HepG2 (cell line): Measurements from ENCODE around the gene IMPACT. TPM values are rescaled to one million over a fixed set of nuclear protein-coding genes. Genes with fewer than 3 reads are reported as not detected.

Experiments used
- ATAC-seq: fragments of 200-7000 bp; cut with Tn5 transposase; 3 replicates; pipeline ENCODE4 v1.9.1; 2020; ENCODE audit warnings: mild to moderate bottlenecking, moderate library complexity
- BruUV-seq: library from RNA; stranded (reverse); fragments of 400-500 nt; replicated peaks from 2 replicates; lab custom pipeline; 2021; lab: Mats Ljungman, UMichigan
- CTCF ChIA-PET: fragments of 300-600 bp; formaldehyde crosslinking; extraction: SDS; loops from one replicate; lab custom pipeline; 2021; ENCODE audit warnings: low total read pairs, inconsistent platforms, low intra/inter-chr PET ratio; lab: Yijun Ruan, JAX
- POLR2A ChIA-PET: fragments of 350-600 bp; sonication (Branson Sonifier 250); formaldehyde crosslinking; loops from one replicate; lab custom pipeline; 2020; ENCODE audit warnings: antibody characterized with exemption, inconsistent platforms; lab: Yijun Ruan, JAX
- DNase-seq: peaks from one replicate; pipeline ENCODE4 v3.0.0-alpha.2; 2015; ENCODE audit warnings: low spot score
- FAIRE-seq: peaks from 3 replicates; lab custom pipeline; 2011; peaks lifted over from hg19 to GRCh38; lab: Jason Lieb, UNC
- H2AFZ ChIP-seq: one replicate; pipeline ENCODE4 v1.6.1; 2011; ENCODE audit warnings: low read length, inconsistent platforms
- H3K27ac ChIP-seq: fragments of 300-600 bp; 3 replicates; pipeline ENCODE4 v1.8.0; 2011; ENCODE audit warnings: mixed run types, mild to moderate bottlenecking, mixed read lengths, low read length, inconsistent platforms; ENCODE audit not compliant: insufficient read depth; ENCODE audit errors: extremely low read length
- H3K27me3 ChIP-seq, 2 experiments: fragments of 200-600 bp in 1 of 2; 2 replicates in 1 of 2; 3 replicates in 1 of 2; pipeline versions ENCODE4 v1.6.0 to v1.8.0; 2011; ENCODE audit warnings: low read length in 2 of 2, mild to moderate bottlenecking in 2 of 2, moderate library complexity in 2 of 2, inconsistent platforms in 1 of 2; ENCODE audit not compliant: insufficient read depth in 2 of 2, control insufficient read depth in 1 of 2
- H3K36me3 ChIP-seq, 2 experiments: fragments of 200-600 bp in 1 of 2; replicated peaks in 1 of 2; 2 replicates in 1 of 2; 3 replicates in 1 of 2; pipeline versions ENCODE4 v1.5.1 to v1.8.0; 2011; ENCODE audit warnings: low read length in 2 of 2, inconsistent platforms in 1 of 2; ENCODE audit not compliant: insufficient read depth in 2 of 2, control insufficient read depth in 1 of 2
- H3K4me1 ChIP-seq: 2 replicates; pipeline ENCODE4 v1.5.1; 2012; ENCODE audit warnings: low read length, inconsistent platforms; ENCODE audit not compliant: insufficient read depth
- H3K4me2 ChIP-seq: 2 replicates; pipeline ENCODE4 v1.6.0; 2011; ENCODE audit warnings: low read depth, low read length, inconsistent platforms
- H3K4me3 ChIP-seq, 3 experiments: fragments of 200-600 bp in 1 of 3; sonication (generic), shearing (Covaris generic) in 1 of 3; replicated peaks in 1 of 3; 2 replicates each; pipeline ENCODE4 v1.5.1; 2011 to 2016; ENCODE audit warnings: low read length in 3 of 3, inconsistent platforms in 2 of 3, low read depth in 2 of 3, mild to moderate bottlenecking in 2 of 3, control low read depth in 1 of 3, mixed read lengths in 1 of 3; ENCODE audit not compliant: insufficient read depth in 1 of 3
- H3K79me2 ChIP-seq: one replicate; pipeline ENCODE4 v1.6.1; 2011; ENCODE audit warnings: low read length, inconsistent platforms; ENCODE audit not compliant: insufficient read depth
- H3K9ac ChIP-seq: 2 replicates; pipeline ENCODE4 v1.6.0; 2011; ENCODE audit warnings: mild to moderate bottlenecking, low read depth, low read length, inconsistent platforms; ENCODE audit not compliant: insufficient read depth
- H3K9me3 ChIP-seq: 2 replicates; pipeline ENCODE4 v1.5.1; 2012; ENCODE audit warnings: mild to moderate bottlenecking, low read length
- H4K20me1 ChIP-seq: 2 replicates; pipeline ENCODE4 v1.6.0; 2011; ENCODE audit warnings: inconsistent platforms, mild to moderate bottlenecking, low read length, moderate library complexity; ENCODE audit not compliant: insufficient read depth
- ADNP ChIP-seq: sonication (generic); formaldehyde crosslinking; IDR thresholded peaks from 2 replicates; pipeline ENCODE4 v1.4.0; 2020; ENCODE audit warnings: missing genetic modification reagents
- ATM ChIP-seq: fragments of 450-650 bp; IDR thresholded peaks from 2 replicates; pipeline ENCODE4 v1.7.1; 2017; ENCODE audit warnings: mild to moderate bottlenecking, borderline replicate concordance
- CHD4 ChIP-seq: fragments of 200-600 bp; sonication (generic); IDR thresholded peaks from 2 replicates; pipeline ENCODE4 v1.7.0; 2017; ENCODE audit warnings: mild to moderate bottlenecking, low read length, borderline replicate concordance
- DMAP1 ChIP-seq: IDR thresholded peaks from 2 replicates; pipeline ENCODE4 v1.6.1; 2016
- DRAP1 ChIP-seq: IDR thresholded peaks from 2 replicates; pipeline ENCODE4 v1.6.1; 2016; ENCODE audit warnings: missing genetic modification reagents, missing compliant biosample characterization
- FOXA3 ChIP-seq: IDR thresholded peaks from 2 replicates; pipeline ENCODE4 v1.6.1; 2016; ENCODE audit warnings: missing genetic modification reagents, missing compliant biosample characterization
- KDM5A ChIP-seq: fragments of 200-600 bp; sonication (generic); IDR thresholded peaks from 2 replicates; pipeline ENCODE4 v1.7.0; 2018; ENCODE audit warnings: antibody characterized with exemption, mild to moderate bottlenecking, low read length, borderline replicate concordance
- MTF2 ChIP-seq: sonication (generic); formaldehyde crosslinking; IDR thresholded peaks from 2 replicates; pipeline ENCODE4 v1.5.0; 2020; ENCODE audit warnings: missing genetic modification reagents, borderline replicate concordance
- TOE1 ChIP-seq: sonication (generic); formaldehyde crosslinking; IDR thresholded peaks from 2 replicates; pipeline ENCODE4 v1.4.0; 2020; ENCODE audit warnings: mild to moderate bottlenecking, missing genetic modification reagents
- ZFAT ChIP-seq: sonication (generic); formaldehyde crosslinking; conservative IDR thresholded peaks from 2 replicates; pipeline ENCODE4 v1.8.1; 2023; ENCODE audit warnings: missing genetic modification reagents, inconsistent platforms
- ZNF232 ChIP-seq: sonication (generic); formaldehyde crosslinking; IDR thresholded peaks from 2 replicates; pipeline ENCODE4 v1.4.0; 2020; ENCODE audit warnings: missing genetic modification reagents, borderline replicate concordance
- ZNF274 ChIP-seq: sonication (generic); formaldehyde crosslinking; IDR thresholded peaks from 2 replicates; pipeline ENCODE4 v1.5.1; 2020; ENCODE audit warnings: mild to moderate bottlenecking, missing genetic modification reagents
- ZNF317 ChIP-seq: sonication (generic); formaldehyde crosslinking; IDR thresholded peaks from 2 replicates; pipeline ENCODE4 v1.5.0; 2020; ENCODE audit warnings: mild to moderate bottlenecking, missing genetic modification reagents
- ZNF552 ChIP-seq: sonication (generic); formaldehyde crosslinking; IDR thresholded peaks from 2 replicates; pipeline ENCODE4 v1.9.0; 2022; ENCODE audit warnings: missing genetic modification reagents, mild to moderate bottlenecking, borderline replicate concordance
- ZNF615 ChIP-seq: sonication (generic); formaldehyde crosslinking; IDR thresholded peaks from 2 replicates; pipeline ENCODE4 v1.5.0; 2020; ENCODE audit warnings: mild to moderate bottlenecking, missing genetic modification reagents, borderline replicate concordance
- ZNF646 ChIP-seq: sonication (generic); formaldehyde crosslinking; IDR thresholded peaks from 2 replicates; pipeline ENCODE4 v1.9.0; 2021; ENCODE audit warnings: mild to moderate bottlenecking, missing genetic modification reagents
- ZNF691 ChIP-seq: sonication (generic); formaldehyde crosslinking; IDR thresholded peaks from 2 replicates; pipeline ENCODE4 v1.4.0; 2020; ENCODE audit warnings: missing genetic modification reagents, low read depth, mild to moderate bottlenecking, borderline replicate concordance
- ZNF75D ChIP-seq: sonication (generic); formaldehyde crosslinking; IDR thresholded peaks from 2 replicates; pipeline ENCODE4 v1.8.1; 2023; ENCODE audit warnings: missing genetic modification reagents, mild to moderate bottlenecking, borderline replicate concordance
- WGBS: methylation state at CpG from one replicate; pipeline ENCODE4 v1.1.6; 2017; ENCODE audit warnings: low lambda C conversion rate; 5-methylcytosine and 5-hydroxymethylcytosine counted together
- in situ Hi-C: cut with HindIII; loops from 2 replicates; pipeline ENCODE4 v1.10.0; 2017; ENCODE audit warnings: low pct_unique_long_range_greater_than_20kb; ENCODE audit not compliant: extremely low pct_ligation_motif_present
- intact Hi-C: fragments of 100-400 bp; cut with micrococcal nuclease; formaldehyde crosslinking; loops from one replicate; pipeline ENCODE4 v1.10.0; 2022; ENCODE audit not compliant: unreplicated experiment
- polyA plus RNA-seq, 8 experiments: library from polyadenylated mRNA; depleted of rRNA in 3 of 8; stranded (reverse) in 7 of 8; unstranded in 1 of 8; fragments of >200 nt; fragmentation: Illumina TruSeq in 4 of 8; extraction: Trizol in 4 of 8; gene quantifications; 2 replicates each; pipeline versions ENCODE4 v1.2.1 to v1.2.3, GENCODE V29; 2011 to 2016; ENCODE audit warnings: low read depth in 4 of 8, missing spikeins in 1 of 8, mixed read lengths in 1 of 8; ENCODE audit not compliant: insufficient read depth in 1 of 8
- total RNA-seq, 5 experiments: library from RNA; depleted of rRNA; stranded (reverse); fragments of >200 nt; fragmentation: Illumina TruSeq; extraction: Trizol; gene quantifications; 2 replicates each; pipeline ENCODE4 v1.2.3, GENCODE V29; 2016; ENCODE audit warnings: low read depth in 1 of 5

Gene IMPACT
- total and polyA plus RNA-seq, 2 of the 13 experiments (the other 11 are each of a cell fraction or from before 2014, with no cell fraction given), result 5.0 to 7.7 TPM

GRCh38 chr18:24447961-24448360, 21.5 kb downstream of the IMPACT start:
- Histone ChIP-seq H3K4me2 (no peak overlapping the region), H3K79me2 (no peaks in the 10 kb centered on the region), H3K4me3 (no peak overlapping the region), H2AFZ (no peak overlapping the region), H3K9ac (no peak overlapping the region), H3K27ac (no peak overlapping the region), H3K4me1 (no peaks in the 10 kb centered on the region), H3K27me3 (no peaks in the 10 kb centered on the region), H3K36me3 (peaks cover 0 to 5% of the 10 kb centered on the region in 2 experiments; a peak in 1 of 5 replicates), H4K20me1 (no peaks in the 10 kb centered on the region), H3K9me3 (no peaks in the 10 kb centered on the region)
- in situ Hi-C loops, result no loop called here
- 40% methylated on average over 1 of the region's 1 CpG for WGBS
- FAIRE-seq (no peak), ATAC-seq (no peak), DNase-seq (no peak)
- intact Hi-C loops, result no loop called here
- ChIA-PET POLR2A (no interaction called here), CTCF (no interaction called here)
- TF ChIP-seq ZFAT (CRISPR knock-in tag) (no peak), TOE1 (no peak), ZNF75D (CRISPR knock-in tag) (no peak), CHD4 (no peak), FOXA3 (CRISPR knock-in tag) (no peak), DMAP1 (no peak), DRAP1 (no peak), ATM (no peak), ZNF615 (CRISPR knock-in tag) (no peak), KDM5A (no peak), ZNF691 (no peak), ZNF646 (CRISPR knock-in tag) (no peak), ZNF232 (CRISPR knock-in tag) (no peak), ZNF552 (CRISPR knock-in tag) (no peak), ZNF317 (CRISPR knock-in tag) (no peak), ADNP (CRISPR knock-in tag) (no peak), ZNF274 (CRISPR knock-in tag) (no peak), MTF2 (CRISPR knock-in tag) (no peak)
- BruUV-seq, result no TSS peak
